Measurements from ENCODE around the gene TNKS1BP1. TPM values are rescaled to one million over a fixed set of nuclear protein-coding genes. Genes with fewer than 3 reads are reported as not detected.
"Not testable (repeated sequence)": the region's sequence is repeated elsewhere in the genome, so short reads cannot be mapped to it uniquely, and the experiment has no call there.

The TNKS1BP1 gene
- polyA plus RNA-seq, 1 of the 3 experiments (the other 2 are of a cell fraction): 43.3 TPM

DNA sequence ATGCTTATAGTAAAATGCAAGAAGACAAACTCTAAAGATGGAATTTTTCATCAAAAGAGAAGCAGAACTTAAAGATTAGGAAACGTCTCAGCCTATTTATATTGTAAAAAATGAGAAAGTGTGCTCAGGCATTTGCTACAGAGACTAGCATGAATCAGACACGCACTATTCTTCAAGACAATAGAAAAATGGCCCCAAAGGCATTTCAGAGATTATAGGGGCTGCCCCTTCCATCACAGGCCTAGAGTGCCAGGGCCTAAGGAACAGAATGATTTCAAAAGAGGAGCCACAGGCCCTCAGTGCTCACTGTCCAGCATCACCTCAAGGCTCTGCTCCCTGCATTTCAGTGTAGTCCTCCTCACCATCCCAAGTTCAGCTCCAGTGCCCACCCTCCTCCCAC lies 27.5 kb downstream of the TNKS1BP1 start:
- H3K9me3 ChIP-seq: no peaks in the 10 kb centered on the region
- TF ChIP-seq MEF2A (IDR thresholded peaks at IDR 0.05; ENCODE audit: borderline replicate concordance, low read depth) (no peak), GABPA (IDR thresholded peaks at IDR 0.05; ENCODE audit: low read depth) (no peak), EP300 (IDR thresholded peaks at IDR 0.05; ENCODE audit: borderline replicate concordance in 1 of 2, low read depth in 1 of 2, low read length in 1 of 2) (no peak), TCF12 (IDR thresholded peaks at IDR 0.05) (no peak), ELF1 (IDR thresholded peaks at IDR 0.05) (no peak), CHD2 (IDR thresholded peaks at IDR 0.05; ENCODE audit: low read length, partially characterized antibody) (no peak), RXRA (IDR thresholded peaks at IDR 0.05; ENCODE audit: borderline replicate concordance, low read depth) (no peak), RAD21 (IDR thresholded peaks at IDR 0.05; ENCODE audit: low read length) (no peak), RCOR1 (IDR thresholded peaks at IDR 0.05; ENCODE audit: low read length) (no peak)
- TF ChIP-seq, protein P1, sequence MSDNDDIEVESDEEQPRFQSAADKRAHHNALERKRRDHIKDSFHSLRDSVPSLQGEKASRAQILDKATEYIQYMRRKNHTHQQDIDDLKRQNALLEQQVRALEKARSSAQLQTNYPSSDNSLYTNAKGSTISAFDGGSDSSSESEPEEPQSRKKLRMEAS (IDR thresholded peaks at IDR 0.05; ENCODE audit: low read depth): no peak
- TF ChIP-seq, protein P2, sequence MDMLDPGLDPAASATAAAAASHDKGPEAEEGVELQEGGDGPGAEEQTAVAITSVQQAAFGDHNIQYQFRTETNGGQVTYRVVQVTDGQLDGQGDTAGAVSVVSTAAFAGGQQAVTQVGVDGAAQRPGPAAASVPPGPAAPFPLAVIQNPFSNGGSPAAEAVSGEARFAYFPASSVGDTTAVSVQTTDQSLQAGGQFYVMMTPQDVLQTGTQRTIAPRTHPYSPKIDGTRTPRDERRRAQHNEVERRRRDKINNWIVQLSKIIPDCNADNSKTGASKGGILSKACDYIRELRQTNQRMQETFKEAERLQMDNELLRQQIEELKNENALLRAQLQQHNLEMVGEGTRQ (IDR thresholded peaks at IDR 0.05; ENCODE audit: borderline replicate concordance, low read depth, low read length): no peak
- TF ChIP-seq, protein P3, sequence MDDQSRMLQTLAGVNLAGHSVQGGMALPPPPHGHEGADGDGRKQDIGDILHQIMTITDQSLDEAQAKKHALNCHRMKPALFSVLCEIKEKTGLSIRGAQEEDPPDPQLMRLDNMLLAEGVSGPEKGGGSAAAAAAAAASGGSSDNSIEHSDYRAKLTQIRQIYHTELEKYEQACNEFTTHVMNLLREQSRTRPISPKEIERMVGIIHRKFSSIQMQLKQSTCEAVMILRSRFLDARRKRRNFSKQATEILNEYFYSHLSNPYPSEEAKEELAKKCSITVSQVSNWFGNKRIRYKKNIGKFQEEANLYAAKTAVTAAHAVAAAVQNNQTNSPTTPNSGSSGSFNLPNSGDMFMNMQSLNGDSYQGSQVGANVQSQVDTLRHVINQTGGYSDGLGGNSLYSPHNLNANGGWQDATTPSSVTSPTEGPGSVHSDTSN (IDR thresholded peaks at IDR 0.05): no peak
- TF ChIP-seq, protein P4, sequence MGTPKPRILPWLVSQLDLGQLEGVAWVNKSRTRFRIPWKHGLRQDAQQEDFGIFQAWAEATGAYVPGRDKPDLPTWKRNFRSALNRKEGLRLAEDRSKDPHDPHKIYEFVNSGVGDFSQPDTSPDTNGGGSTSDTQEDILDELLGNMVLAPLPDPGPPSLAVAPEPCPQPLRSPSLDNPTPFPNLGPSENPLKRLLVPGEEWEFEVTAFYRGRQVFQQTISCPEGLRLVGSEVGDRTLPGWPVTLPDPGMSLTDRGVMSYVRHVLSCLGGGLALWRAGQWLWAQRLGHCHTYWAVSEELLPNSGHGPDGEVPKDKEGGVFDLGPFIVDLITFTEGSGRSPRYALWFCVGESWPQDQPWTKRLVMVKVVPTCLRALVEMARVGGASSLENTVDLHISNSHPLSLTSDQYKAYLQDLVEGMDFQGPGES (IDR thresholded peaks at IDR 0.05; ENCODE audit: low read depth, low read length): no peak
- CTCF ChIA-PET: no interaction called here
- H4K20me1 ChIP-seq (ENCODE audit: insufficient read depth): no peaks in the 10 kb centered on the region
- WGBS (ENCODE audit: low lambda C conversion rate): 79% methylated on average over 2 of the region's 2 CpGs
- no peaks in the 10 kb centered on the region for H3K9me2 ChIP-seq
- peaks cover 10% of the 10 kb centered on the region for H3F3A ChIP-seq (replicated peaks; ENCODE audit: insufficient read depth)
- H3K27ac ChIP-seq (ENCODE audit: low read depth in 2 of 2, low read length in 1 of 2): no peak overlapping the region
- peaks cover 38 to 42% of the 10 kb centered on the region in 2 experiments for H3K36me3 ChIP-seq (replicated peaks in 1 of 2; ENCODE audit: control insufficient read depth in 1 of 2, insufficient read depth in 2 of 2, low read length in 1 of 2)
- no peak overlapping the region for H3K9ac ChIP-seq
- DNase-seq: no peak
- no peaks in the 10 kb centered on the region for H3K79me2 ChIP-seq (ENCODE audit: insufficient read depth)
- H2AFZ ChIP-seq (ENCODE audit: low read depth): no peak overlapping the region
- H3K4me2 ChIP-seq: no peak overlapping the region
- H3K4me1 ChIP-seq (ENCODE audit: control insufficient read depth in 1 of 2, insufficient read depth in 2 of 2, low read depth in 1 of 2, low read length in 1 of 2): peaks cover 0 to 12% of the 10 kb centered on the region in 2 experiments; a peak in 2 of 4 replicates
- POLR2A ChIA-PET: interaction anchor here (0.9 kb wide), 1 partner anchor 27 kb away, joined by 3 read pairs; no protein-coding TSS in a partner anchor
- no peaks in the 10 kb centered on the region for H3K27me3 ChIP-seq (ENCODE audit: insufficient read depth)
- H3K4me3 ChIP-seq (ENCODE audit: low read depth in 2 of 2, low read length in 1 of 2): no peak overlapping the region

DNA sequence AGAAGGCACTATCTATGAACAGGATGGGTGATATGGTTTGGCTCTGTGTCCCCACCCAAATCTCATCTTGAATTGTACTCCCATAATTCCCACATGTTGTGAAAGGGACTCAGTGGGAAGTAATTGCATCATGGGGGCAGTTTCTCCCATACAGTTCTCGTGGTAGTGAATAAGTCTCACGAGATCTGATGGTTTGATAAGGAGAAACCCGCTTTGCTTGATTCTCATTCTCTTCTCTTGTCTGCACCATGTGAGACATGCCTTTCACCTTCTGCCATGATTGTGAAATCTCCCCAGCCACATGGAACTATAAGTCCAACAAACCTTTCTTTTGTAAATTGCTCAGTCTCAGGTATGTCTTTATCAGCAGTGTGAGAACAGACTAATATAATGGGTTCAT lies 28.5 kb downstream of the TNKS1BP1 start:
- H3K79me2 ChIP-seq (ENCODE audit: insufficient read depth); POLR2A ChIA-PET; H2AFZ ChIP-seq (ENCODE audit: low read depth); H3K4me3 ChIP-seq (ENCODE audit: low read depth in 2 of 2, low read length in 1 of 2); H3K9me3 ChIP-seq; H3K4me2 ChIP-seq; DNase-seq; CTCF ChIA-PET; H4K20me1 ChIP-seq (ENCODE audit: insufficient read depth); H3K27me3 ChIP-seq (ENCODE audit: insufficient read depth); H3F3A ChIP-seq (replicated peaks; ENCODE audit: insufficient read depth); H3K9ac ChIP-seq; H3K27ac ChIP-seq (ENCODE audit: low read depth in 2 of 2, low read length in 1 of 2); H3K9me2 ChIP-seq: not testable (repeated sequence)
- WGBS (ENCODE audit: low lambda C conversion rate): 94% methylated on average over 3 of the region's 3 CpGs
- H3K36me3 ChIP-seq (replicated peaks in 1 of 2; ENCODE audit: control insufficient read depth in 1 of 2, insufficient read depth in 2 of 2, low read length in 1 of 2): peaks cover 27 to 34% of the 10 kb centered on the region in 2 experiments
- peaks cover 0 to 12% of the 10 kb centered on the region in 2 experiments; a peak in 2 of 4 replicates for H3K4me1 ChIP-seq (ENCODE audit: control insufficient read depth in 1 of 2, insufficient read depth in 2 of 2, low read depth in 1 of 2, low read length in 1 of 2)
